Placental epithelial cell (primary cell): ENCODE results near the gene CAPN15. TPM values are rescaled to one million over a fixed set of nuclear protein-coding genes. Genes with fewer than 3 reads are reported as not detected.

Source experiments
- small RNA-seq: library from RNA; depleted of rRNA; stranded (forward); fragments of <200 nt; gene quantifications from one replicate; pipeline ENCODE3, GENCODE V24; 2012
- total RNA-seq: library from RNA; depleted of rRNA; stranded (reverse); fragments of >200 nt; gene quantifications from 2 replicates; pipeline ENCODE4 v1.2.3, GENCODE V29; 2012

CAPN15 gene
- 25.1 and 42.8 TPM in 2 replicates for total RNA-seq

GRCh38 chr16:527015-527903 is at the start of gene CAPN15:
Gene CAPN15 (plus strand): TSS chr16:527712. CDS start chr16:546839, 19,127 bp downstream.

GRCh38 chr16:560204-560700 is 32.7 kb downstream of the CAPN15 start, which contains the start of gene PRR35:
Gene PRR35 (plus strand): TSS chr16:560394. CDS start chr16:563295, 2,901 bp downstream.

GRCh38 chr16:566475-567372 is 39.2 kb downstream of the CAPN15 start, which contains the start of gene NHLRC4:
Gene NHLRC4 (plus strand): TSS chr16:567005. CDS start chr16:568048, 1,043 bp downstream.

GRCh38 chr16:569445-570254 is 42.1 kb downstream of the CAPN15 start, which contains the start of gene PIGQ:
Gene PIGQ (plus strand): TSS chr16:569968. CDS start chr16:574075, 4,107 bp downstream.

GRCh38 chr16:589658-590187 is 62.2 kb downstream of the CAPN15 start, which contains the start of gene RAB40C:
Gene RAB40C (plus strand): TSS chr16:590066. CDS start chr16:590292, 226 bp downstream.

Small RNAs within 50 kb of the gene (small RNA-seq; reads per million reads assigned to genes)
- not detected for gene MIR3176
- gene MIR5587 = 0.35 reads per million, percentile 12 among the genes with 10 or more reads in this experiment
- not detected for gene Z98883.1

Other genes starting within 250 kb of the CAPN15 start
- gene ARHGDIG, start 247.1 kb upstream of the CAPN15 start, total RNA-seq = not detected in 2 replicates
- not detected in 2 replicates for gene PDIA2, start 244.5 kb upstream of the CAPN15 start, total RNA-seq
- gene AXIN1, start 175.0 kb upstream of the CAPN15 start, total RNA-seq = 20.9 and 28.7 TPM in 2 replicates
- gene MRPL28, start 157.2 kb upstream of the CAPN15 start, total RNA-seq = 45.5 and 89.7 TPM in 2 replicates
- 38.1 and 67.2 TPM in 2 replicates for gene PGAP6, start 145.7 kb upstream of the CAPN15 start, total RNA-seq
- 109 and 129 TPM in 2 replicates for gene NME4, start 130.5 kb upstream of the CAPN15 start, total RNA-seq
- gene DECR2, start 125.8 kb upstream of the CAPN15 start, total RNA-seq = 9.0 and 14.5 TPM in 2 replicates
- gene RAB11FIP3, start 102.1 kb upstream of the CAPN15 start, total RNA-seq = 13.4 and 21.2 TPM in 2 replicates
- 0.11 and 0.39 TPM in 2 replicates for gene PRR35, start 32.7 kb downstream of the CAPN15 start, total RNA-seq
- gene NHLRC4, start 39.3 kb downstream of the CAPN15 start, total RNA-seq = 0.33 and 0.39 TPM in 2 replicates
- 27.2 and 36.5 TPM in 2 replicates for gene PIGQ, start 42.3 kb downstream of the CAPN15 start, total RNA-seq
- gene RAB40C, start 62.4 kb downstream of the CAPN15 start, total RNA-seq = 13.7 and 19.0 TPM in 2 replicates
- under 0.01 and 0.33 TPM in 2 replicates for gene WFIKKN1, start 103.3 kb downstream of the CAPN15 start, total RNA-seq
- 86.0 and 133 TPM in 2 replicates for gene METTL26, start 108.6 kb downstream of the CAPN15 start, total RNA-seq
- gene MCRIP2, start 114.1 kb downstream of the CAPN15 start, total RNA-seq = 10.6 and 15.9 TPM in 2 replicates
- gene WDR90, start 121.7 kb downstream of the CAPN15 start, total RNA-seq = 15.4 and 24.3 TPM in 2 replicates
- gene RHOT2, start 140.4 kb downstream of the CAPN15 start, total RNA-seq = 53.0 and 62.8 TPM in 2 replicates
- 1.1 and 1.2 TPM in 2 replicates for gene RHBDL1, start 148.0 kb downstream of the CAPN15 start, total RNA-seq
- gene STUB1, start 152.7 kb downstream of the CAPN15 start, total RNA-seq = 91.0 and 98.5 TPM in 2 replicates
- 53.4 and 76.8 TPM in 2 replicates for gene JMJD8, start 156.6 kb downstream of the CAPN15 start, total RNA-seq
- gene WDR24, start 162.7 kb downstream of the CAPN15 start, total RNA-seq = 13.3 and 15.4 TPM in 2 replicates
- gene FBXL16, start 178.1 kb downstream of the CAPN15 start, total RNA-seq = 0.11 TPM in 1 of 2 replicates, not detected in the other
- 56.1 and 60.4 TPM in 2 replicates for gene METRN, start 187.4 kb downstream of the CAPN15 start, total RNA-seq
- 29.1 and 37.8 TPM in 2 replicates for gene ANTKMT, start 193.4 kb downstream of the CAPN15 start, total RNA-seq
- gene CCDC78, start 198.7 kb downstream of the CAPN15 start, total RNA-seq = 2.3 and 5.5 TPM in 2 replicates
- gene HAGHL, start 199.4 kb downstream of the CAPN15 start, total RNA-seq = 17.0 and 21.2 TPM in 2 replicates
- gene CIAO3, start 213.3 kb downstream of the CAPN15 start, total RNA-seq = 45.2 and 53.8 TPM in 2 replicates
- gene MSLN, start 233.0 kb downstream of the CAPN15 start, total RNA-seq = 50.2 and 139 TPM in 2 replicates